Measurements from ENCODE around the gene CST9L. TPM values are rescaled to one million over a fixed set of nuclear protein-coding genes. Genes with fewer than 3 reads are reported as not detected.
"Not testable (repeated sequence)": the region's sequence is repeated elsewhere in the genome, so short reads cannot be mapped to it uniquely, and the experiment has no call there.

CST9L gene
- total RNA-seq, 1 donor from 2014 or later, result not detected

GRCh38 chr20:23586735-23587525, 18.6 kb upstream of the CST9L start:
- ATAC-seq (no peak), DNase-seq (ENCODE audit: low spot score) (no peak)

DNA sequence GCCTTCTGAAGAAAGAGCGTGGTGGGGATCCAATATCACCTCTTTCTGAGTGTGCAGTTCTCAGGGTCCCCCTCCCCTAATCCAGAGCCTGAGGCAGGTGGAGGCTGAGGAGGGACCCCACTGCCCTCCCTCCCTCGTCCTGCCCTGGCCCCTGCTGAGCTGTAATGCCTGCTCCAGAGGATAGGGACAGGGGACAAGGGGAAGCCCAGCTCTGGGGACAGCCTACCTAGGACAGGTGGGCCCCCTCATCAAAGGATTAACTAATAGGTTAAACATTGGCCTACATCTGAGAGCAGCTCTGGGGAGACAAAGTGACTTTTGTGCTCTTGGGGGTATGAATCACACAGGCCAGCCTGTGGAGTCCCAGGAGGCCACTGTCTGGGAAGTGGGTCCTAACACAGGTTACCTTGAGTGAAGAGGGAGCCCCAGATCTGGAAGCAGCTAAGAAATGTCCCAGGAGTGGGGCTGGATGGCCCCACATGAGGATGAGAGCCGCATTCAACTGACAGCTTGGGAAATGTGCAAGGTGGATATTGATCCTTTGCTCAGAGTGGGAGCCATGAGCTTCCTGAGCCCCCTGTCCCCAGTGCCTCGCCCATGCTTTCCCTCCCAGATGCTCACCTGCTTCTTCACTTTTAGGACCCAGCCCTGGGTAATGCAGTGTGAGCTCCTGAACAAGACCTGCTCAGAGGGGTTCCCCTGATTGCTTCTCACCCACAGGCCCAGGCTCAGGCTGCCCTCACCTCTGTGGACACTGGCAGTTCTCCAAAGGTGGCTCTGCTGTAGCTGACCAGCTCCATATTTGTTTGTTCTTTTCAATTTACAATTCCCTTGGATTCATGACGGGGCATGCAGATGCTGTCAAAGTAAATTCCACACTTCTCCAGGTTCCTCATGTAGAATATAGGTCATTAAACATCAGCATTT, 17.8 kb upstream of the CST9L start:
- DNase-seq (ENCODE audit: low spot score) (no peak), ATAC-seq (no peak)

DNA sequence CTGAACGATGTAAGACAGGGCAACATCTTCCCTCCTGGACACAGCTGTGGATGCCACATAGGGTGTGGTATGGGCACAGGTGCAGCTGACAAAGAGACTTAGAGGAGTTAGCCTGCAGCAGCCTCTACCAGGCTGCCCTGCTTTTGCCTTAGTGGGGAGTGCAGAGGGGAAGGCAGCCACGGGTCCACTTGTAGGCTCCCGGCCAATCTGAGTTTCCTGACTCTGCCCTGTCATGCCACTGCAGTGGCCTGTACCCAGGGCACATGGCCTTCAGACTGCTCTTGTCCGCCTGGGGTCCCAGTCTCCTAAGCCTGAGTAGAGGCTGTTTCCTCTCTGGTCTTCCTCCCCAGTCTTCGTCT, 17.1 kb upstream of the CST9L start:
- DNase-seq (ENCODE audit: low spot score), result no peak
- no peak for ATAC-seq

GRCh38 chr20:23584434-23585199, 16.3 kb upstream of the CST9L start:
- ATAC-seq (no peak), DNase-seq (ENCODE audit: low spot score) (no peak)

GRCh38 chr20:23583526-23583925, 15.2 kb upstream of the CST9L start:
- ATAC-seq (no peak), DNase-seq (ENCODE audit: low spot score) (no peak)

DNA sequence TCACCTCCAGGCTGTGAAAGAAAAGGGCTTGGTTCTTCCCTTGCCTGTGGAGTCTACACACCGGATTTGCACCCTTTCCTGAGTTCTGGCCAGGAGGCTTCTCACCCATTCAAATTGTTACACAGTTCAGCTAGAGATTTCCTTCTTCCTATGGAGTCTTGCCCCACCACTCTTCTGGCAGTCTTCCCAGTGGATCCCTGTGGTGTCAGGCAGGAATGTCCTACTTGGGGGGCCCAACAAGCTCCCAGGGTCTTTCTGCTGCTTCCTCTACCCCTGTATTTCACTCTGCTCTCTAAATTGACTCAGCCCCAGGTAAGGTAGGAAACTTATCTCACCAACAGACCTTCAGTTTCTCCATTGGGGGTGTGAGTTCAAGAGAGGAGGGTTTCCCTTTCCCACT, 14.0 kb upstream of the CST9L start:
- DNase-seq (ENCODE audit: low spot score) (no peak), ATAC-seq (no peak)

GRCh38 chr20:23581833-23582232, 13.5 kb upstream of the CST9L start:
- DNase-seq (ENCODE audit: low spot score); ATAC-seq: not testable (repeated sequence)

- no peak for DNase-seq (ENCODE audit: low spot score)
- ATAC-seq, result no peak
These were observed 6.7 kb upstream of the CST9L start for GRCh38 chr20:23574977-23575376.

DNA sequence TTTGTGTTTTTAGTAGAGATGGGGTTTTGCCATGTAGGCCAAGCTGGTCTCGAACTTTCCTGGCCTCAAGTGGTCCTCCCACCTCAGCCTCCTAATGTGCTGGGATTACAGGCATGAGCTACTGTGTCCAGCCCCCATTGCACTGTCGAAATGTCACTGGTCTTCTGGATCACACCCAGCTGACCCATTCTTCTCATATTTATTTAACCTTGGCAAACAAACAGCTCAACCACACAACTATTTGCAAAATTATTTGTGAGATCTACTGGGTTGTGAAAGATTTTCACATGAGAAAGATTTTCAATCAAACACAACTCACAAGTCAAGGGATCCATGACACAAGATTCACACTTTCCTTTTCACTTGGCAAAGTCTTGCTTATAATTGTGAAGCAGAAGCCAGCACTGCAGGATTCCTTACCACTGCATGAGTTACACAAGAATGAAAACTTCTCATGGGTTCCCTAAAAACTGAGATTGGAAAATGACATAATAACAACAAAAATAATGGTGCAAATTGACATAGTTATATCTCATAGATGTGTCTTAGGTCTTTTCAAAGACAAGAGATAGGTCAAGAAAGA, 2.0 kb upstream of the CST9L start:
- DNase-seq (ENCODE audit: low spot score) (no peak), ATAC-seq (no peak)

DNA sequence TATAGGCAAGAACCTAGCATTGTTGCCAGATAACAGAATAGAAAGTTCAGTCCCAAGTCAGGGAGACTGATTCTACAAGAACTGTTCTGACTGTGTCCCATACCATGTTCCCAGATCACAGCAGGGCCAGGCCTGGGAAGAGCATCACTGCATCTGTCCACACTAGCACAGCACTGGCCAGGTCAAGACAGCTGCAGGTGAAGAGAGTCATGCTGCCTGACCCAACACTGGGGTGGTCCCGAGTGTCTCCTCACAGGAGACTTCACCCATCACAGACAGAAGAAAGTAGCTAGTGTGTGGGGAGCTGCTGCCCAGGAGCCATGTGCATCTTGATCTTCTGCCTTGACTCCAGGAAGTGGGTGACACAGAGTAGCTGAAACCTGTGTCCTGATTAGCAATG, 1.3 kb upstream of the CST9L start:
- ATAC-seq (no peak), DNase-seq (ENCODE audit: low spot score) (no peak)

- ATAC-seq, result no peak
- no peak for DNase-seq (ENCODE audit: low spot score)
These were observed 667 bp upstream of the CST9L start for GRCh38 chr20:23568971-23569330.

DNA sequence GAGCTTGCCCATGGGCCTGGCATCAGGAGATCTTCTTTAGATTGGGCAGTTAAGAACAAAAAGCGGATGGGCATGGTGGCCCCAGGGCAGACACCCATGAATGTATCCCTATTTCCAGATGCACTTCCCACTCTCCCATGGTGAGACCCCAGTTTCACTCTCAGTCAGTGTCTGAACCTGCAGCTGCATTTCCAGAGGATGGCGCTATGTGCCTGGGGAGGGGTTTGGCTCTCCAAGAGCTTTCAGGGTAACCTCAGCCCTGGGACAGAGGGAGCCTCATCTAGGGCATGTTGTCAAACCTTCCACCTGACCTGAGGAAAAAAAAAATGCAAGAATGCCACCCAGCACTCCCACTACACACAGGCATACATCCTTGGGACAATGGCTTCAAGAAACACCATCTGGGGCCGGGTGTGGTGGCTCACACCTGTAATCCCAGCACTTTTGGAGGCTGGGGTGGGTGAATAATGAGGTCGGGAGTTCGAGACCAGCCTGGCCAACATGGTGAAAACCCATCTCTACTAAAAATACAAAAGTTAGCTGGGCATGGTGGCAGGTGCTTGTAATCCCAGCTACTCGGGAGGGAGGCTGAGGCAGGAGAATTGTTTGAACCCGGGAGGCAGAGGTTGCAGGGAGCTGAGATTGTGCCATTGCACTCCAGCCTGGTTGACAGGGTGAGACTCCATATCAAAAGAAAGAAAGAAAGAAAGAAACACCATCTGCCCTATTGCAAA, 1.9 kb downstream of the CST9L start:
- DNase-seq (ENCODE audit: low spot score) (no peak), ATAC-seq (no peak)

- ATAC-seq (no peak), DNase-seq (ENCODE audit: low spot score) (no peak)
These were observed 2.7 kb downstream of the CST9L start for GRCh38 chr20:23565503-23566045.

GRCh38 chr20:23564927-23565326, 3.4 kb downstream of the CST9L start:
- DNase-seq (ENCODE audit: low spot score), result no peak
- no peak for ATAC-seq

DNA sequence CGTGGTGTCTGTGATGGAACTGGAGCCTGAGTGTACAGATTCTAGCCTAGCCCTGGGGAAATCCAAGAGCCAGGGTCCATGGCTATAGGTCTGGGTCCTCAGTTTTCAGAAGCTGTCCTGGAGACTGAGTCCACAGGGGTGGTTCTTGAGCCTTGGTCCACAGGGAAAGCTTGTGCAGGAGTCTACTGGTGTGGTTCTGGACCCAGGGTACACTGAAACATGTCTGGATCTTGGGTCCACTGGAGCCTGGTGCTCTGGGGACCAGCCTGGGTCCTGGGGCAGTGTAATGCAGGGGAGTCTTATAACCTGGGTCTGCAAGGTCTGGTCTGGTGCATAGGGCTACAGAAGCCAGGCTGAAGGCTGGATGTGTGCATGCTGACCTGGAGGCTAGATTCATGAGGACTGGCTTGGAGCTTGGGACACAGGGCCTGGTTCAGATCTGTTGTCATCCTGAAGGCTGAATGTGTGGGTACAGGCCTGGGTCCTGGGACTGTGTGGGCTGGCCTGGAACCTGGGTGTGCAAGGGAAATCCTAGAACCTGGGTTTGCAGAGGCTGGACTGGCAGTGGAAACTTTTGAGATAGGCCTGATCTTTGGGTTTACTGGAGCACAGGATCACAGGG, 5.5 kb downstream of the CST9L start:
- DNase-seq (ENCODE audit: low spot score), result no peak
- no peak for ATAC-seq

- ATAC-seq (no peak), DNase-seq (ENCODE audit: low spot score) (no peak)
These were observed 13.9 kb downstream of the CST9L start for GRCh38 chr20:23554401-23554800.

DNA sequence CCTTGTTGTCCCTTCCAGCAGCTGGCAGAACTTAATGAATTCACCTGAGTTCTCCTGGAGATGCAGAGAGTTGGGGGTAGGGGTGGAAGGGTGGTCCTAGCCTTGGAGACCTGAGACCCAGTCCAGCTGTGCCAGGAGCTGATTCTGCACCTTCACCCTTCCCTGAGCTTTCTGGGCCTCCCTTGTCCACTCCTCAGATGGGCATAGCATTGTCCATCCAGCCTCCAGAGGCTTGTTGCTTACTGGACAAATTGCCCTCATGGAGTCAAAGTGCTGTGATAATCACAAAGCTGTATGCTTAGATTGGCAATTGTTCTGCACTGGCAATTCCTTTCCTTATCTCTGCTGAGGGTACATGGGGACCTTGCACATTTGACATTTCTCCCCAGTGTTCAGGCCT, 16.5 kb downstream of the CST9L start:
- ATAC-seq, result no peak
- no peak for DNase-seq (ENCODE audit: low spot score)

GRCh38 chr20:23551383-23551782, 16.9 kb downstream of the CST9L start:
- no peak for DNase-seq (ENCODE audit: low spot score)
- ATAC-seq, result no peak

- no peak for ATAC-seq
These were observed 18.1 kb downstream of the CST9L start for GRCh38 chr20:23550227-23550626.

DNA sequence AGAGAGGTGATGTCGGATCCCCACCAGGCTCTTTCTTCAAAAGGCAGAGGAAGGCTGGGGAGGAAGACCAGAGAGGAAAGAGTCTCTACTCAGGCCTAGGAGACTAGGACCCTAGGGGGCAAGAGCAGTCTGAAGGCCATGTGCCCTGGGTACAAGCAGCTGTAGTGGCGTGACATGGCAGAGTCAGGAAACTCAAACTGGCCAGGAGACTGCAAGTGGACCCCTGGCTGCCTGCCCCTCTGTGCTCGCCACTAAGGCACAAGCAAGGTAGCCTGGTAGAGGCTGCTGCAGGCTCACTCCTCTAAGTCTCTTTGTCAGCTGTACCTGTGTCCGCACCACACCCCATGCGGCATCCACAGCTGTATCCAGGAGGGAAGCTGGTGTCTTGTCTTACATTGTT, 19.9 kb downstream of the CST9L start:
- DNase-seq (ENCODE audit: low spot score) (no peak), ATAC-seq (no peak)

More at GRCh38 chr20:23550227-23550626, 18.1 kb downstream of the CST9L start:
- DNase-seq (ENCODE audit: low spot score), result no peak
